ENCODE results near the gene FBXW9.
A peak's percentile ranks its signal among the peaks of the same experiment; 100 is the strongest.
"Not testable (repeated sequence)": the region's sequence is repeated elsewhere in the genome, so short reads cannot be mapped to it uniquely, and the experiment has no call there.

Gene FBXW9

GRCh38 chr19:12725612-12726011 is 29.2 kb upstream of the FBXW9 start:
- H3K27ac ChIP-seq (ENCODE audit: low read depth, low read length); H3K4me1 ChIP-seq (ENCODE audit: insufficient read depth, low read length); H3K27me3 ChIP-seq (ENCODE audit: insufficient read depth, low read length); H3K9ac ChIP-seq (ENCODE audit: low read depth, low read length); H3K9me3 ChIP-seq (ENCODE audit: insufficient read depth, low read depth, low read length); H3K4me3 ChIP-seq (ENCODE audit: low read length): not testable (repeated sequence)
- 94% methylated on average over 10 of the region's 10 CpGs for WGBS
- H3K36me3 ChIP-seq (ENCODE audit: insufficient read depth, low read length) = peaks cover 17% of the 10 kb centered on the region

- Histone ChIP-seq H3K36me3 (ENCODE audit: insufficient read depth, low read length) (peaks cover 15% of the 10 kb centered on the region), H3K4me1 (ENCODE audit: insufficient read depth, low read length) (peaks cover 7% of the 10 kb centered on the region), H3K9ac (ENCODE audit: low read depth, low read length) (peak within 1 kb of the TSS; percentile 94), H3K4me3 (ENCODE audit: low read length) (peak within 1 kb of the TSS; percentile 81), H3K27ac (ENCODE audit: low read depth, low read length) (peak within 1 kb of the TSS; percentile 77), H3K27me3 (ENCODE audit: insufficient read depth, low read length) (no peaks in the 10 kb centered on the region), H3K9me3 (ENCODE audit: insufficient read depth, low read depth, low read length) (no peaks in the 10 kb centered on the region)
- WGBS = 6% methylated on average over 28 of the region's 28 CpGs
These were observed 27.4 kb upstream of the FBXW9 start, which contains the start of gene TNPO2 for GRCh38 chr19:12723641-12724426. Gene TNPO2 (minus strand): TSS chr19:12723932. CDS start chr19:12720977, 2,955 bp downstream.

DNA sequence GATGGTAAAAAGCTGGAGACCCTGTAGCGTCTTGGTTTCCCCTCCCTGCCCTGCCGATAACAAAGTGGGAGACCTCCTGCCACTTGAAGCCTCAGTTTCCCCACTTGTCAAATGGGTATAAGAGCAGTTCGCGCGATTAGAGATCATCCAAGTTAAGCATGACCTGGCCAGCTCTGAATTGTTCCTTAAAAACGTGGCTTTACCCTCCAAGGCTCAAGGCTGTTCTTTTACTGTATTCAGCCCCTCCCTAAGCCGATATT is 26.9 kb upstream of the FBXW9 start:
- Histone ChIP-seq H3K27ac (ENCODE audit: low read depth, low read length) (peak overlapping the region; percentile 77), H3K9ac (ENCODE audit: low read depth, low read length) (peak overlapping the region; percentile 94), H3K36me3 (ENCODE audit: insufficient read depth, low read length) (peaks cover 19% of the 10 kb centered on the region), H3K4me1 (ENCODE audit: insufficient read depth, low read length) (peaks cover 7% of the 10 kb centered on the region), H3K9me3 (ENCODE audit: insufficient read depth, low read depth, low read length) (no peaks in the 10 kb centered on the region), H3K4me3 (ENCODE audit: low read length) (peak overlapping the region; percentile 81), H3K27me3 (ENCODE audit: insufficient read depth, low read length) (no peaks in the 10 kb centered on the region)
- under 1% methylated on average over 7 of the region's 7 CpGs for WGBS

- H3K36me3 ChIP-seq (ENCODE audit: insufficient read depth, low read length) = peaks cover 24% of the 10 kb centered on the region
- no peaks in the 10 kb centered on the region for H3K9me3 ChIP-seq (ENCODE audit: insufficient read depth, low read depth, low read length)
- peak overlapping the region; percentile 94 for H3K9ac ChIP-seq (ENCODE audit: low read depth, low read length)
- H3K27me3 ChIP-seq (ENCODE audit: insufficient read depth, low read length) = no peaks in the 10 kb centered on the region
- under 1% methylated on average over 26 of the region's 32 CpGs for WGBS
- H3K4me1 ChIP-seq (ENCODE audit: insufficient read depth, low read length) = peaks cover 7% of the 10 kb centered on the region
- peak overlapping the region; percentile 97 for H3K27ac ChIP-seq (ENCODE audit: low read depth, low read length)
- H3K4me3 ChIP-seq (ENCODE audit: low read length) = peak overlapping the region; percentile 81
These were observed 26.3 kb upstream of the FBXW9 start for GRCh38 chr19:12722566-12723380.

DNA sequence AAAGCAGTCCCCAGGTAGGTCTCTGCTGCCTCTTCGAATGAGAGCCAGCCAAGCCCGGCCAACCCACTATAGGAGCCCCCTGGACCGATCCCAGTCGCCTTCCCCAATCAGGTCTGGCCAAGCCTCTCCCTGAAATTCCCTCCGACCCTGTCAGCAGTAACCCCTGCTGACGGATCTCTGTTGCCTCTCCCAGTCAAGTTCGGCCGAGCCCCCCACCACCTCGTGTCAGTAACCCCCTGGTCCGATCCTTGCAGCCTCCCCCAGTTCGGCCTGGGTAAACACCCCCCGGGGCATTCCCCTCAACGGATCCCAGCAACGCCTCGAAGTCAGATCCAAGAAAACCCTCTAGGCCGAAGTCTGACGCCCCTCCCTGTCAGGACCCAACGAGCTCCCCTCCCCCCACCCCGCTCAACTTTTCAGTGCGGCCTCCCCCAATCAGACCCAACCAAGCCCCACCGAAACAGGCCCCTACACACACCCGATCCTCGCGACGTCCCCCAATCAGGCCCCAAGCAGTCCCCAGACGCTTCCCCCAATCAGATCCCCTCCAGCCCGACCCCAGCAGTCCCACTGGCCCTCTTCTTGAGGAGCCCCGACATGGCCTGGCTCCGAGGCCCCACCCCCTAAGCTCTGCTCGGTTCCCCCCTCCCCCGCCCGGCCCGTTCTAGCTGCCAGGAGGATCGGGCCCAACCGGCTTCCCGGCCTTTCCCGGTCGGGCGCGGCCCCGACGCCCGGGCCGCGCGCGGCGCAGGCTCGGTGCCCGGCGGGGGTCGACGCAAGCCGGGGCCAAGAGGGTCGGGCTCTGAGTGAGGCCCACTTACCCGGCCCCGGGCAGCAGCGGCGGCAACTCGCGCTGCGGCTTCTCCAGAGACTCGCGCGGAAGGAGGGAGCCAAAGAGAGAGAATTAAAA is 25.5 kb upstream of the FBXW9 start:
- under 1% methylated on average over 64 of the region's 65 CpGs for WGBS
- peak overlapping the region; percentile 81 for H3K4me3 ChIP-seq (ENCODE audit: low read length)

DNA sequence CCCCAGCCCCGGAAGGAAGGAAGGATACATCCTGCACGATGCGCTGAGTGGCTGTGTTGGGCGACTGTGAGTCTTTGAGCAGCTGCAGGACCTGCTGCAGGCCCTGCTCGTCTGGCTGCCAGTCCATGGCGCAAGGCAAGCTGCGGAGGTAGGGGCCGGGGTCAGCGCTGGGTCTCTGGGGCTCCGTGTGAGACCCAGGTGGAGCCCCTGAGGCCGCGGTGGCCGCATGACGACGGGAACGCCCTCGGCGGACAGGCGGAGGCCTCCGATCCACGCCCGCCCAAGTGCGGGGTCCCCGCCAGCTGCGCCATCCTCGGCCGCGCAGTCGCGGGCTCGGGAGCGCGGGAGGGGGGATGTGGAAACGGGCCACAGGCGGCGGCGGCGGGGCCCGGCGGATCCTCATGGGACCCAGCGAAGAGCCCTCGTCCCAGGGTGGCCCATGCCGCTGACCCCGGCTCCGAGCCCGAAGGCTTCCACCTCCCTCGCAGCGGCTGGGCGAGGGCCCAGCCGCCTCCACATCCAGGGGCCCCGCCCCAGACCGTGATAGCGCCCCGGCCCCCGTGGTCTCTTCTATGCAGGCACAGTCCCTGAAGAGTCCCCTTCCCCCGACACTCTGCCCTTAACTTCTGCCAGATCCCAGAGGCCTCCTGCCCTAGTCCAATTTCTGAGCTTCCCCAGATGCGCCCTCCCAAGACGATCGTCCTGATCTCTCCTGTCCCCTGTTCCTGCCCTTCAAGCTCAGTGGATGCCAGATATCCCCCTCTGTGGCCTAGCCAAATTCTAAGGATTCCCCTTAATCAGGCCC is 24.6 kb upstream of the FBXW9 start:
- H3K27me3 ChIP-seq (ENCODE audit: insufficient read depth, low read length) = no peaks in the 10 kb centered on the region
- H3K9me3 ChIP-seq (ENCODE audit: insufficient read depth, low read depth, low read length) = no peaks in the 10 kb centered on the region
- H3K27ac ChIP-seq (ENCODE audit: low read depth, low read length) = peak overlapping the region; percentile 97
- H3K4me1 ChIP-seq (ENCODE audit: insufficient read depth, low read length) = peaks cover 5% of the 10 kb centered on the region; the same call in 1 of the 2 replicates
- H3K4me3 ChIP-seq (ENCODE audit: low read length) = peak overlapping the region; percentile 81
- H3K36me3 ChIP-seq (ENCODE audit: insufficient read depth, low read length) = peaks cover 39% of the 10 kb centered on the region
- WGBS = 22% methylated on average over 59 of the region's 59 CpGs
- H3K9ac ChIP-seq (ENCODE audit: low read depth, low read length) = peak overlapping the region; percentile 94

More for the DNA sequence above, 25.5 kb upstream of the FBXW9 start:
- no peaks in the 10 kb centered on the region for H3K9me3 ChIP-seq (ENCODE audit: insufficient read depth, low read depth, low read length)
- no peaks in the 10 kb centered on the region for H3K27me3 ChIP-seq (ENCODE audit: insufficient read depth, low read length)
- H3K36me3 ChIP-seq (ENCODE audit: insufficient read depth, low read length) = peaks cover 31% of the 10 kb centered on the region
- H3K27ac ChIP-seq (ENCODE audit: low read depth, low read length) = peak overlapping the region; percentile 97
- H3K9ac ChIP-seq (ENCODE audit: low read depth, low read length) = peak overlapping the region; percentile 94
- H3K4me1 ChIP-seq (ENCODE audit: insufficient read depth, low read length) = peaks cover 7% of the 10 kb centered on the region

DNA sequence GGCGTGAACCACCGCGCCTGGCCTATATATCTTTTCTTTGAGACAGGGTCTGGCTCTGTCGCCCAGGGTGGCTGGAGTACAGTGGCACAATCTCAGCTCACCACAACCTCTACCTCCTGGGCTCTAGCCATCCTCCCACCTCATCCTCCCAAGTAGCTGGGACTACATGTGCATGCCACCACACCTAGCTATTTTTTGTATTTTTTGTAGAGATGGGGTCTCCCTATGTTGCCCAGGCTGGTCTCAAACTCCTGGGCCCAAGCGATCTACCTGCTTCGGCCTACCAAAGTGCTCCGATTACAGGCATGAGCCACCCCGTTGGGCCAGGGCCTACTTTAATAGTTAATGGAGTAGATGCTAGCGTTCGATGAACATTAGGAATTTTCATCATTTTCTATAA is 23.9 kb upstream of the FBXW9 start:
- Histone ChIP-seq H3K27me3 (ENCODE audit: insufficient read depth, low read length) (no peaks in the 10 kb centered on the region), H3K27ac (ENCODE audit: low read depth, low read length) (no peak overlapping the region), H3K4me3 (ENCODE audit: low read length) (peak overlapping the region; percentile 81), H3K9ac (ENCODE audit: low read depth, low read length) (peak overlapping the region; percentile 94), H3K4me1 (ENCODE audit: insufficient read depth, low read length) (peaks cover 5% of the 10 kb centered on the region; the same call in 1 of the 2 replicates), H3K9me3 (ENCODE audit: insufficient read depth, low read depth, low read length) (no peaks in the 10 kb centered on the region), H3K36me3 (ENCODE audit: insufficient read depth, low read length) (peaks cover 46% of the 10 kb centered on the region)
- WGBS = 95% methylated on average over 10 of the region's 10 CpGs

GRCh38 chr19:12715929-12716328 is 19.5 kb upstream of the FBXW9 start:
- H3K27ac ChIP-seq (ENCODE audit: low read depth, low read length) = no peak overlapping the region
- H3K27me3 ChIP-seq (ENCODE audit: insufficient read depth, low read length) = no peaks in the 10 kb centered on the region
- H3K9ac ChIP-seq (ENCODE audit: low read depth, low read length) = no peak overlapping the region
- H3K36me3 ChIP-seq (ENCODE audit: insufficient read depth, low read length) = peaks cover 85% of the 10 kb centered on the region
- H3K4me1 ChIP-seq (ENCODE audit: insufficient read depth, low read length) = peaks cover 5% of the 10 kb centered on the region; the same call in 1 of the 2 replicates
- H3K9me3 ChIP-seq (ENCODE audit: insufficient read depth, low read depth, low read length) = no peaks in the 10 kb centered on the region
- no peak overlapping the region for H3K4me3 ChIP-seq (ENCODE audit: low read length)
- WGBS = 97% methylated on average over 3 of the region's 3 CpGs

DNA sequence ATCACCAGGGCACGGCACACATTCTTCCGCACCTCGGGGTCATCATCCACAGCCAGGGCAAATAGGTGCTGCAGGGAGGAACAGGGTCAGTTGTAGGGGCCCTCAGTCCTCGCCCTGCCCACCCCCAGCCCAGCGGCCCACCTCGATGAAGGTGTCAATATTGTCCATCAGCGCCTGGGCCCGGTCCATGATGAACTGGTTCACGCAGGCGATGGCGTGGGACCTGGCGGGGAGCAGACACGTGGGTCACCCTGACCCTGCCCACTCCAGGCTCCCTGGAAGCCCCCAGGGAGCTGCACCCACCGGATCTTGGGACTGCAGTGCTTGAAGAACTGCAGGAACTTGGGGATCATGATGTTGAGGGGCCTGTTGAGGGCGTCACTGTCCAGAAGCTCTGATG is 18.7 kb upstream of the FBXW9 start:
- Histone ChIP-seq H3K27ac (ENCODE audit: low read depth, low read length) (no peak overlapping the region), H3K4me1 (ENCODE audit: insufficient read depth, low read length) (no peaks in the 10 kb centered on the region), H3K4me3 (ENCODE audit: low read length) (no peak overlapping the region), H3K36me3 (ENCODE audit: insufficient read depth, low read length) (peaks cover 87% of the 10 kb centered on the region), H3K9me3 (ENCODE audit: insufficient read depth, low read depth, low read length) (no peaks in the 10 kb centered on the region), H3K27me3 (ENCODE audit: insufficient read depth, low read length) (no peaks in the 10 kb centered on the region), H3K9ac (ENCODE audit: low read depth, low read length) (no peak overlapping the region)
- 96% methylated on average over 15 of the region's 15 CpGs for WGBS

- not testable (repeated sequence) for H3K9me3 ChIP-seq (ENCODE audit: insufficient read depth, low read depth, low read length); H3K4me1 ChIP-seq (ENCODE audit: insufficient read depth, low read length); H3K4me3 ChIP-seq (ENCODE audit: low read length); H3K9ac ChIP-seq (ENCODE audit: low read depth, low read length); H3K27me3 ChIP-seq (ENCODE audit: insufficient read depth, low read length); H3K27ac ChIP-seq (ENCODE audit: low read depth, low read length)
- 94% methylated on average over 9 of the region's 9 CpGs for WGBS
- H3K36me3 ChIP-seq (ENCODE audit: insufficient read depth, low read length) = peaks cover 91% of the 10 kb centered on the region
These were observed 16.9 kb upstream of the FBXW9 start for GRCh38 chr19:12713304-12713703.
